Measurements from ENCODE around the gene RNF214.

DNA sequence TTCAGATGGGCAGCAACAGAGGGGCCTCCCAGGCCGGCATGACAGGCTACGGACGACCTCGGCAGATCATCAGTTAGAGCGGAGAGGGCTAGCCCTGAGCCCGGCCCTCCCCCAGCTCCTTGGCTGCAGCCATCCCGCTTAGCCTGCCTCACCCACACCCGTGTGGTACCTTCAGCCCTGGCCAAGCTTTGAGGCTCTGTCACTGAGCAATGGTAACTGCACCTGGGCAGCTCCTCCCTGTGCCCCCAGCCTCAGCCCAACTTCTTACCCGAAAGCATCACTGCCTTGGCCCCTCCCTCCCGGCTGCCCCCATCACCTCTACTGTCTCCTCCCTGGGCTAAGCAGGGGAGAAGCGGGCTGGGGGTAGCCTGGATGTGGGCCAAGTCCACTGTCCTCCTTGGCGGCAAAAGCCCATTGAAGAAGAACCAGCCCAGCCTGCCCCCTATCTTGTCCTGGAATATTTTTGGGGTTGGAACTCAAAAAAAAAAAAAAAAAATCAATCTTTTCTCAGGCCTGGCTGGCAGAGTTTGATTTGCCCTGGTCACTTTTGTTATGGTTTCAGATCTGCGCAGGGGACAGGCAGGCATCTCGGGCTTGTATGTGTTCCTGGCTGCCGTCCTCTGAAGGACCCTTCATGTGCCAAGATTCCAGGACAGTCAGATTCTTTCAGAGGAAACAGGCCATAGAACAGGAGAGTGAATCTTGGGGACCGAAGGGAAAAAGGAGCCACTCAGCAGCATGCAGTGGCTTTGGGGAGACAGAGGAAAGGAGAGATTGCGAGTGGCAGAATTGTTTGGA, 28.0 kb upstream of the RNF214 start:
- TF ChIP-seq, protein P1, sequence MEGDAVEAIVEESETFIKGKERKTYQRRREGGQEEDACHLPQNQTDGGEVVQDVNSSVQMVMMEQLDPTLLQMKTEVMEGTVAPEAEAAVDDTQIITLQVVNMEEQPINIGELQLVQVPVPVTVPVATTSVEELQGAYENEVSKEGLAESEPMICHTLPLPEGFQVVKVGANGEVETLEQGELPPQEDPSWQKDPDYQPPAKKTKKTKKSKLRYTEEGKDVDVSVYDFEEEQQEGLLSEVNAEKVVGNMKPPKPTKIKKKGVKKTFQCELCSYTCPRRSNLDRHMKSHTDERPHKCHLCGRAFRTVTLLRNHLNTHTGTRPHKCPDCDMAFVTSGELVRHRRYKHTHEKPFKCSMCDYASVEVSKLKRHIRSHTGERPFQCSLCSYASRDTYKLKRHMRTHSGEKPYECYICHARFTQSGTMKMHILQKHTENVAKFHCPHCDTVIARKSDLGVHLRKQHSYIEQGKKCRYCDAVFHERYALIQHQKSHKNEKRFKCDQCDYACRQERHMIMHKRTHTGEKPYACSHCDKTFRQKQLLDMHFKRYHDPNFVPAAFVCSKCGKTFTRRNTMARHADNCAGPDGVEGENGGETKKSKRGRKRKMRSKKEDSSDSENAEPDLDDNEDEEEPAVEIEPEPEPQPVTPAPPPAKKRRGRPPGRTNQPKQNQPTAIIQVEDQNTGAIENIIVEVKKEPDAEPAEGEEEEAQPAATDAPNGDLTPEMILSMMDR (optimal IDR thresholded peaks at IDR 0.05 in 1 of 3, IDR thresholded peaks at IDR 0.05 in 1 of 3, conservative IDR thresholded peaks at IDR 0.05 in 1 of 3; ENCODE audit: extremely low read depth in 1 of 3, insufficient read depth in 2 of 3, low read length in 3 of 3) = no peak
- no peak for TF ChIP-seq EZH2 (IDR thresholded peaks at IDR 0.05; ENCODE audit: low read length)

Measured in keratinocyte (primary cell).